ENCODE results near the gene UROS. TPM values are rescaled to one million over a fixed set of nuclear protein-coding genes. Genes with fewer than 3 reads are reported as not detected.
A peak's percentile ranks its signal among the peaks of the same experiment; 100 is the strongest.

The UROS gene
- total RNA-seq, 2 donors from 2014 or later, result 31.6 to 35.4 TPM

DNA sequence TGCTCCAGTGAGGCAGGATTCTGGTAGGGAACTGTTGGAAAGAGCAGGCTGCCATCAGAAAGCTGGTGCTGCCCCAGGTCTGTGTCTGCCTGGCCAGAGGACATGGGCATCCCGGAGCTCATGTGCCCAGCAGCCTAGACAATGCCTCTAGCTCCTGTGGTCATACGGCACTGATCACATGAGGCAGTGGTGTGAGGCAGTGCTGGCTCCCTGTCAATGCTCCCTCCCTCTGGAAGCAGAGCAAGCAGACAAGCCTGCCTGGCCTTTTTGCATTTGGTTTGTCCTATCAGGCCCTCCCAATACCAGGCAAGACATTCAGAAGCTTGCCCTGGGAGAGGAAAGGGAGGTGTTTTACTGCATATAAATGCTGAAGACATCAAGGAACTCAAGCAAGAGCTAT, 27.9 kb downstream of the UROS start:
- H3K4me1 Mint-ChIP-seq (ENCODE audit: low read depth), result no peaks in the 10 kb centered on the region
- no peak overlapping the region for H3K4me3 Mint-ChIP-seq
- no peaks in the 10 kb centered on the region for H3K27me3 Mint-ChIP-seq (ENCODE audit: low read depth)
- H3K27ac Mint-ChIP-seq, result no peak overlapping the region
- no peaks in the 10 kb centered on the region for H3K9me3 Mint-ChIP-seq
- peaks cover 0 to 4% of the 10 kb centered on the region in 2 donors for H3K36me3 Mint-ChIP-seq (ENCODE audit: insufficient read depth in 2 of 2)
- ATAC-seq (replicated peaks in 1 of 2) (no peak), DNase-seq (no peak)

DNA sequence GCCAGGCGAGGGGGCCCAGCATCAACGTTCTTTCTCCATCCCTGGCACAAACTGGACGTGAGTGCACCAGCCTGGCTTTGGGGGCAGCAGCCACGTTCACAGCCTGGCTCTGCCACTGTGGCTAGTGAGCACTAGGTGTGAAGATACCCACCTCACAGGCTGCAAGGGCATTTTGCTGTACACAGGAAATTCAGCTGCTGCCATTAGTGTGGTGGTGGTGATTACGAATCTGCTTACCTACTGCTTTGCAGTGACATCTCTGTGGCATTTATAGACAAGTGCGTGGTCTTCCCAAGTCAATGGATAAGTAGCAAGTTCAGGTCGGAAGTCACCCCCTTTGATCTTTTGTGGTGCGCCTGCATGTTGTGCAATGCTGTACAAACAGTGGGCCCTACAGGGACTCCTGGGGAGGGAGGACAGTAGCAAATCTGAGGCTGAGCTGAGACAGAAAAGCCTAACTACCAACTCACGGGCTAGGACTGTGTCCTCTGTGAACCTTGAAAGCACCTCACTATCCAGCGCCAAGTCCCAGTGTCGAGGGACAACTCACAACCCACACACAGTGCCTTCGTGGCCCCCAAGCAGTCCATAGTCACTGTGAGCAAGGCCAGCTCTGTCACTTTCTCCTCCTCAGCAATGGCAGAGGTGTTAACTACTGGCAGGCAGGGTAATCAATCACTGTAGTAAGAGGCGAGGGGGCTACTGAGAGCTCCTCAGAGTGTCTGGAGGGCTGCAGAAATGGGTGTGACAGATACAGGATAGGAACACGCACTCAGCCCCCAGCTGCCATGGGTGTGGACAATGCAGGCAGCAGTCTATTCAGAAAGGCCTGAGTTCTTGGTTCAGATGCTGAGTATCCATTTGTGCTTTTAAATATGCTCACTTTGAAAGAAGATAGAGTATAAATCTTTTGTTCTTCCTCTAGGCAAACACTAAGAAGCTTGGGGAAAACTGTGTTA, 30.4 kb downstream of the UROS start:
- Mint-ChIP-seq H3K4me3 (no peak overlapping the region), H3K36me3 (ENCODE audit: insufficient read depth in 2 of 2) (peaks cover 0 to 4% of the 10 kb centered on the region in 2 donors), H3K27me3 (ENCODE audit: low read depth) (no peaks in the 10 kb centered on the region), H3K27ac (no peak overlapping the region), H3K4me1 (ENCODE audit: low read depth) (peaks cover 6% of the 10 kb centered on the region), H3K9me3 (no peaks in the 10 kb centered on the region)
- DNase-seq (no peak), ATAC-seq (replicated peaks in 1 of 2) (peak in 1 of 2 donors; percentile 7)

DNA sequence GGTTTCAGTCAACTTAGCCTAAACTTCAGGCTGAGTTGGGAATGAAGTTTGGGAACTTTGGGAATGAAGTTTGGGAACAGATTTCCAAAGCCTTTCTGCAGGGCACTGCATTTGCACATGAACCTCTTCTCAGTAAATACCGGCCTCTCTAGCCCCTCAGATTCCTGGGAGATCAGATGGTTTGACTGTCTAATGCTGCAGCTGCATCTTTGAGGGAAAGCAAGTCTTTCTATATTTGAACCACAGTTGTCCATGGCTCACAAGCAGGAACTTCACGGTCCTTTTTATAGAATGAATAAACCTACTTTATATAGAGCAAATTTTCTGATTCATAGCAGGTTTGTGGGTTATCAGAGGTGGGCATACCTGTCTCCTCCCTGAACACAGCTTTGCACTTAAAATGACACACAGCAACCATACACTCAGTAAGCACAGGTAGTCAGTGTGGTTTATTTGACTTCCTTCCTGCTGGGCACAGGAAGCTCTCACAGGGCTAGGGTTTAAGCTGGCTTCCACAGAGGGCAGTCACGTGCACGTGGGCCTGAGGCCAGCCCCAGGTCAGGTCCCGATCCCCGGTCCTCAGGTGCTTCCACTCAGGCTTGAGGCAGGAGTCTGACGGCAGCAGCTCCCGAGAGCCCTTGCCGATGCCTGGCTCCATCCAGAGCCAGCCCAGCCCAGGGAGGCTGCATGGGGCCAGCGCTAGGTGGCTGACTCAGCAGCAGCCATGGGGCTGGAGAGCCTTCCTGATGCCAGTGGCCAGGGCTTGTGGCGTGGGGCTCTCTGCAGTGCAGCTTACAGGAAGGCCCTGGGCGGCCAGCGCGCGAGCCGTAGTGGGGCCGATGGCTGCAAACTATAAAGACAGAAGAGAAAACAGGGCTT, 34.7 kb downstream of the UROS start:
- Mint-ChIP-seq H3K36me3 (ENCODE audit: insufficient read depth in 2 of 2) (no peaks in the 10 kb centered on the region), H3K27ac (peak overlapping the region; percentile 60), H3K27me3 (ENCODE audit: low read depth) (no peaks in the 10 kb centered on the region), H3K4me3 (no peak overlapping the region), H3K4me1 (ENCODE audit: low read depth) (peaks cover 6% of the 10 kb centered on the region), H3K9me3 (no peaks in the 10 kb centered on the region)
- DNase-seq (no peak), ATAC-seq (replicated peaks in 1 of 2) (peak; percentile 45 to 67)

DNA sequence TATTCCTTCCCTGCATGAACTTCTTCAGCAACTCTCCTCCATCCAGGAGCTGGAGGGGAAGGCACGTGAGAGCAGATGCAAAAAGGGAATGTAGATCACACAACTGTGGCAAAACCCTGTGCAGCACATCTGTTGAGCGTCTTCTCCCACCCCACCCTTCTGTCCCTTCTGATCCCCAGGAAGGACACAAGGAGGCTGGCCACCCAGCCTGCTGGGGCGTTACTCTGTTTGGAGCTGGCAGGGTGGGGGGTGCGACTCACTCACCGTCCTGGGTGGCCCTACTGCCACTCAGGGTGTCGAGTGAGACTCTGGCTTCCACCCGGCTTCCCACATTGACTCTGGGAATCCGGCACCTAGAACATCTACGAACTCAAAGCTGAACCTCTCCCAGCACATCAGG, 37.3 kb downstream of the UROS start:
- no peak for ATAC-seq (replicated peaks in 1 of 2)
- no peak overlapping the region for H3K4me3 Mint-ChIP-seq
- no peaks in the 10 kb centered on the region for H3K36me3 Mint-ChIP-seq (ENCODE audit: insufficient read depth in 2 of 2)
- peaks cover 6% of the 10 kb centered on the region for H3K4me1 Mint-ChIP-seq (ENCODE audit: low read depth)
- DNase-seq, result no peak
- no peaks in the 10 kb centered on the region for H3K9me3 Mint-ChIP-seq
- no peak overlapping the region for H3K27ac Mint-ChIP-seq
- H3K27me3 Mint-ChIP-seq (ENCODE audit: low read depth), result no peaks in the 10 kb centered on the region

DNA sequence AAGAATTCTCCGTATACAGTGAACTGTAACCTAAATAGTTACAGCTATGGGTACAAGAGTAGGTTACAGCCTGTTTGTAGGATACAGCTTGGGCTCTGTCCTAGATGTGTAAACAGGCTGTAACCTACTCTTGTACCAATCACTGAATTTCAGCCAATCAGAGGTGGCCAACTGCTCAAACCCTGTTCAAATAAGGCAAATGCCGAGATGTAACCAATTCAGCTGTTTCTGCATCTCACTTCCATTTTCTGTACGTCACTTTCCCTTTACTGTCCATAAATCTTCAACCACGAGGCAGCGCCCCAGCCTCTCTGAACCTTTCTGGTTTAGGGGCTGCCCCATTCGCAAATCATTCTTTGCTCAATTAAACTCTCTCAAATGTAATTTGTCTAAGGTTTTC, 39.1 kb downstream of the UROS start:
- Mint-ChIP-seq H3K9me3 (no peaks in the 10 kb centered on the region), H3K27me3 (ENCODE audit: low read depth) (no peaks in the 10 kb centered on the region), H3K36me3 (ENCODE audit: insufficient read depth in 2 of 2) (no peaks in the 10 kb centered on the region), H3K4me1 (ENCODE audit: low read depth) (peaks cover 6% of the 10 kb centered on the region), H3K4me3 (no peak overlapping the region), H3K27ac (no peak overlapping the region)
- DNase-seq (no peak), ATAC-seq (replicated peaks in 1 of 2) (no peak)

DNA sequence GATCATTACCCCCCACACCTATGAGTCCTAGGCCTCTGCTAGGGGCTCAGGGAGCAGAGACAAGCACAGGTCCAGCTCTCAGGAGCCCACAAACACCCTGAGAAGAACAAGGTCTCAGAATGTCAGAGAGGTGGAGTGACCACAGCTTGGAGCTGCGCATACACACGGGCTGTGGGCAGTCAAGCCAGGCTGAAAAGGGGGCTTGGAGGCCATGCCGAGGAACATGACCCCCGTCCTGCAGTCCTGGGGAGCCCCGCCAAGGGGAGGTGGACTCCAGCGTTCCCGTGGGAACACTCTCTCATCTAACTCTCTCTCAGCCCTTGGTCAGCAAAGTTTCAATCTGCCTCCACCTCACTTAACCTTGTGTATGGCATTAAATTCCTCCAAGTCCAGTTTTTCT, 39.6 kb downstream of the UROS start:
- no peaks in the 10 kb centered on the region for H3K9me3 Mint-ChIP-seq
- peaks cover 1% of the 10 kb centered on the region for H3K4me1 Mint-ChIP-seq (ENCODE audit: low read depth)
- no peaks in the 10 kb centered on the region for H3K36me3 Mint-ChIP-seq (ENCODE audit: insufficient read depth in 2 of 2)
- no peak for DNase-seq
- H3K4me3 Mint-ChIP-seq, result no peak overlapping the region
- ATAC-seq (replicated peaks in 1 of 2), result no peak
- no peak overlapping the region for H3K27ac Mint-ChIP-seq
- no peaks in the 10 kb centered on the region for H3K27me3 Mint-ChIP-seq (ENCODE audit: low read depth)

DNA sequence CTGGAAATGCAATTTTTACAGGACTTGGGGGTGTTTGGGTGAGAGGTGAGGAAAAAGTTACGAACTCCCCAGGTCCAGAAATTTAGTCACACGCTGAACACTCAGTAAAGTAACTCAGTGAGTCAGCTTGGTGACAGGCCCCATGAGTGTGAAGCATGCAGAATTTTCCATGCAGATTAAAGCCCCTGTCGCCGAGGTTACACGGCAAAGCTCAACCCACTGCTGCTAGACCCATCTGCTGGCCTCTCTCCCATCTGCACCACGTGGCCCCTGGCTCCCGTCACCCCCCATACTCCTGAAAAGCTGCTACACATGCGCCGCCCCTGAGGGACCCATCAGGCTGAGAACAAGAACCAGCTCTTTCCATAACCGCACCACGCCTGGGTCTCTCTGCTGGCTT, 40.4 kb downstream of the UROS start:
- ATAC-seq (replicated peaks in 1 of 2), result no peak
- Mint-ChIP-seq H3K27ac (no peak overlapping the region), H3K27me3 (ENCODE audit: low read depth) (peaks cover 4% of the 10 kb centered on the region), H3K36me3 (ENCODE audit: insufficient read depth in 2 of 2) (no peaks in the 10 kb centered on the region), H3K4me3 (no peak overlapping the region), H3K4me1 (ENCODE audit: low read depth) (no peaks in the 10 kb centered on the region), H3K9me3 (no peaks in the 10 kb centered on the region)
- no peak for DNase-seq

DNA sequence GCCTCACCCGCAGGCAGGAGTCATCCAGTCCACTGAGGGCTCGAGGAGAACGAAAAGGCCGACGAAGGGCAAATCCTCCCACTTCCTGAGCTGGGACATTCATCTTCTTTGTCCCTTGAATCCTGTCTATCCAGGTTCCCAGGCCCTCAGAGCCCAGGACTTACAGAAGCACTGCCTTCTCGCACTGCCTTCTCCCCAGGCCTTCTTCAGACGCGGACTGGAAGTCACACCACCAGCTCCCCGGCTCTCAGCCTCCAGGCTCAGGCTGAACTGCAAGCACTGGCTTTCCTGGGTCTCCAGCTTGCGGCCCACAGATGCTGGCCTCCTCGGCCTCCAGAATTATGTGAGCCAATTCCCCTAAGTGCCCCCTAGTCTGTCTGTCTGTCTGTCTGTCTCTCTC, 41.0 kb downstream of the UROS start:
- ATAC-seq (replicated peaks in 1 of 2), result no peak
- no peaks in the 10 kb centered on the region for H3K36me3 Mint-ChIP-seq (ENCODE audit: insufficient read depth in 2 of 2)
- DNase-seq, result no peak
- H3K4me3 Mint-ChIP-seq, result no peak overlapping the region
- H3K27me3 Mint-ChIP-seq (ENCODE audit: low read depth), result peaks cover 8% of the 10 kb centered on the region
- no peak overlapping the region for H3K27ac Mint-ChIP-seq
- H3K4me1 Mint-ChIP-seq (ENCODE audit: low read depth), result no peaks in the 10 kb centered on the region
- H3K9me3 Mint-ChIP-seq, result no peaks in the 10 kb centered on the region

DNA sequence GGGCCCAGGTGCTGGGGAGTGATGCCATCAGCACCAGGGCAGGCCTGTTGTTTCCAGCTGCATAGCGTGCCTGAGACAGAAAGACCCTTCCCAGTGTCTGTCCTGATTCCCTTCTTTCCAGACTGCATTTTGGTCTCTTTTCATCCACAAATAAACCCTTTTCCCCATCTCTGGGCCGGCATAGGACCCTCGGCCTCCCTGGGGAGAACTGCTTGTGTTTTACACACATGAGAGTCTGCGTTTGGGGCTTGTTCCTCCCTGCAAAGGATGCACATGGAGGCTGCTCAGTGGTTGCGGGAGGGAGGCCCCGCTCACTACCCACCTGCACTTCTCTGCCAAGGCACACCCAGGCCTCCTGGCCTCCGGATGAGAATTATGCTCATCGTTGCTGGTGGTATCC, 41.7 kb downstream of the UROS start:
- DNase-seq (no peak), ATAC-seq (replicated peaks in 1 of 2) (no peak)
- no peaks in the 10 kb centered on the region for H3K9me3 Mint-ChIP-seq
- H3K4me1 Mint-ChIP-seq (ENCODE audit: low read depth), result no peaks in the 10 kb centered on the region
- no peak overlapping the region for H3K4me3 Mint-ChIP-seq
- no peaks in the 10 kb centered on the region for H3K36me3 Mint-ChIP-seq (ENCODE audit: insufficient read depth in 2 of 2)
- H3K27me3 Mint-ChIP-seq (ENCODE audit: low read depth), result peaks cover 8% of the 10 kb centered on the region
- no peak overlapping the region for H3K27ac Mint-ChIP-seq

DNA sequence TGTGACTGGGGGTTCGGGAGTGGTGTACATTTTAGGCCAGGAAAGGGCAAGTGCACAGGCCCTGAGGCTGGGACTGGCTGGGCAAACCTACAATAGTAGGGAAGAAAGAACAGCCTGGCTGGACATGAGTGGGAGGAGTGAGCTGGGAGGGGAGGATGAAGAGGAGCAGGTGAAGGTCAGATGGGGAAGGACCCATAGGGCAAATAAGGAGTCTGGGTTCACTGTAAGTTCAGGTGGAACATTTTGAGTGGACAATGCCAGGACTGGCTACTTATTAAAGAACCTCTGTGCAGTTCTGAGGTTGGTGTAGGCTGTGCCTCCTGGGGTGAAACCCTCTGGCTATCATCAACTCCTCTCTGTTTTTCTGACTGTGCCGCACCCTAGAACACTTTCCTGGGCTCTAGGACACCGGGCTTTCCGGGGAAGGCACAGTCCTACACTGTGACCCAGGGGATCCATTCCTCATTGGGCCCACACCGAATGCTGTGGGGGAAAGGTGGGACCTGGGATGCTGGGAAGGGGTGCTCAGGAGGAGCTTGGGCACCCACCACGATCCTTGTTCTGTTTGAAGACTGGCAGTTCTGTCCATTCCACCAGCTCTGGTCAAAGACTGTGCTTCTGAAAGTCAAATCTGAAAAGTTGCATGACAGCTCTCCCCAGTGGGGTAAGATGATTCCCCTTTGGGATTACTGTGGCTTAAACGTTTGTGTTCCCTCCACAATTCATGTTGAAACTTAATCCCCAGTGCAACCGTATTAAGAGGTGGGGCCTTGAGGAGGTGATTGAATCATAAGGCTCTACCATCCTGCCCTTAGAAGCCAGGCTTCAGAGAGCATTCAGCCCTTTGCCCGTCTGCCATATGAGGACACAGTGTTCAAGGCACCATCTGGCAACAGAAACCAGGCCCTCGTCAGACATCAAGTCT, 43.4 kb downstream of the UROS start:
- no peaks in the 10 kb centered on the region for H3K36me3 Mint-ChIP-seq (ENCODE audit: insufficient read depth in 2 of 2)
- H3K27me3 Mint-ChIP-seq (ENCODE audit: low read depth), result peaks cover 8% of the 10 kb centered on the region
- no peaks in the 10 kb centered on the region for H3K4me1 Mint-ChIP-seq (ENCODE audit: low read depth)
- DNase-seq (no peak), ATAC-seq (replicated peaks in 1 of 2) (no peak)
- H3K9me3 Mint-ChIP-seq, result no peaks in the 10 kb centered on the region
- H3K4me3 Mint-ChIP-seq, result no peak overlapping the region
- H3K27ac Mint-ChIP-seq, result no peak overlapping the region

DNA sequence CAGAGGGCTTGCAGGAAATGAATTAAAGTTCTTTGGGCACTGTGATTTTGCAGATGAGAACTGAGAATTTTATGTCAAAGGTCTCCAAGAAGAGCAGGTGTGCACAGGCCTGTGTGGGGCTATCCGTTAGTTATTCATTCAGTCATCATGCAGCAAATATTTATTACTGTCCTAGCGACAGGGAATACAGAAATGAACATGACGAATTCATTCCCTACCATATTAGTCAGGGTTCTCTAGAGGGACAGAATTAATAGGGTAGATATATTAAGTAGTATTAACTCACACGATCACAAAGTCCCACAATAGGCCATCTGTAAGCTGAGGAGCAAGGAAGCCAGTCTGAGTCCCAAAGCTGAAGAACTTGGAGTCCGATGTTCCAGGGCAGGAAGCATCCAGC, 44.5 kb downstream of the UROS start:
- H3K36me3 Mint-ChIP-seq (ENCODE audit: insufficient read depth in 2 of 2), result no peaks in the 10 kb centered on the region

DNA sequence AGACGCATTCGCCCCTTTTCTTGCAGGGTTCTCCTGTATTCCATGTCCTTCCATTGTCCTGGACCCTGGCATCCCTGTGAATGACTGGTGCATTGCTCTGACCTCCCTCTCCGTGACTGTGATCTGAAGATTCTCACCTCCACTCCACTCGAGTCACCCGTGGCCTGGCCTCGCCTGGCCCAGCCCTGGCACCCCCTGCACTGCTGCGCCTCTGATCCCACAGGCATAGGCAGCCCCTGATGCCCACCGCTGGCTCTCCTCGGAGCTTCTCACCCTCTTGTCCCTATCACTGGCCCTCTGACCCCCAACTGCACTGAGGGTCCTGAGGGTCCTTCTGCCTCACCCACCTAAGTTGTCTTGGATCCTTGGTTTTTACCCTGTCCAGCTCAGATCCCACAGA, 45.3 kb downstream of the UROS start:
- Mint-ChIP-seq H3K9me3 (no peaks in the 10 kb centered on the region), H3K36me3 (ENCODE audit: insufficient read depth in 2 of 2) (no peaks in the 10 kb centered on the region), H3K27me3 (ENCODE audit: low read depth) (peaks cover 15% of the 10 kb centered on the region), H3K27ac (no peak overlapping the region), H3K4me3 (no peak overlapping the region), H3K4me1 (ENCODE audit: low read depth) (no peaks in the 10 kb centered on the region)
- ATAC-seq (replicated peaks in 1 of 2) (no peak), DNase-seq (no peak)

More for the DNA sequence above, 44.5 kb downstream of the UROS start:
- DNase-seq, result no peak
- no peaks in the 10 kb centered on the region for H3K9me3 Mint-ChIP-seq
- no peak for ATAC-seq (replicated peaks in 1 of 2)
- no peaks in the 10 kb centered on the region for H3K4me1 Mint-ChIP-seq (ENCODE audit: low read depth)
- H3K27ac Mint-ChIP-seq, result no peak overlapping the region
- no peak overlapping the region for H3K4me3 Mint-ChIP-seq
- H3K27me3 Mint-ChIP-seq (ENCODE audit: low read depth), result peaks cover 15% of the 10 kb centered on the region
